IPS-15b (cell line): ENCODE data around the gene DAO.
"Not testable (repeated sequence)": the region's sequence is repeated elsewhere in the genome, so short reads cannot be mapped to it uniquely, and the experiment has no call there.

Experiments
- H3K27me3 ChIP-seq: one replicate; pipeline ENCODE4 v1.6.1; 2013; ENCODE audit warnings: low read length; ENCODE audit not compliant: control insufficient read depth, insufficient read depth
- H3K36me3 ChIP-seq: one replicate; pipeline ENCODE4 v1.6.1; 2013; ENCODE audit warnings: low read length; ENCODE audit not compliant: control insufficient read depth, insufficient read depth
- H3K4me1 ChIP-seq: one replicate; pipeline ENCODE4 v1.6.1; 2013; ENCODE audit warnings: mild to moderate bottlenecking, low read length; ENCODE audit not compliant: control insufficient read depth, insufficient read depth
- H3K4me3 ChIP-seq: one replicate; pipeline ENCODE4 v1.5.1; 2013; ENCODE audit warnings: low read depth, low read length
- H3K9ac ChIP-seq: one replicate; pipeline ENCODE4 v1.6.1; 2013; ENCODE audit warnings: low read depth, mild to moderate bottlenecking, low read length
- H3K9me3 ChIP-seq: one replicate; pipeline ENCODE4 v1.6.1; 2013; ENCODE audit warnings: mild to moderate bottlenecking, low read length; ENCODE audit not compliant: control insufficient read depth, insufficient read depth

The DAO gene

GRCh38 chr12:108859923-108860291 is 20.0 kb upstream of the DAO start:
- Histone ChIP-seq H3K4me1 (peaks cover 16% of the 10 kb centered on the region), H3K27me3 (peaks cover 10% of the 10 kb centered on the region), H3K36me3 (no peaks in the 10 kb centered on the region), H3K9ac (no peak overlapping the region), H3K4me3 (no peak overlapping the region), H3K9me3 (no peaks in the 10 kb centered on the region)

- H3K4me3 ChIP-seq, result no peak overlapping the region
- no peak overlapping the region for H3K9ac ChIP-seq
- peaks cover 10% of the 10 kb centered on the region for H3K27me3 ChIP-seq
- H3K4me1 ChIP-seq, result peaks cover 16% of the 10 kb centered on the region
- no peaks in the 10 kb centered on the region for H3K36me3 ChIP-seq
- no peaks in the 10 kb centered on the region for H3K9me3 ChIP-seq
Measured at GRCh38 chr12:108860443-108860842, 19.4 kb upstream of the DAO start.

DNA sequence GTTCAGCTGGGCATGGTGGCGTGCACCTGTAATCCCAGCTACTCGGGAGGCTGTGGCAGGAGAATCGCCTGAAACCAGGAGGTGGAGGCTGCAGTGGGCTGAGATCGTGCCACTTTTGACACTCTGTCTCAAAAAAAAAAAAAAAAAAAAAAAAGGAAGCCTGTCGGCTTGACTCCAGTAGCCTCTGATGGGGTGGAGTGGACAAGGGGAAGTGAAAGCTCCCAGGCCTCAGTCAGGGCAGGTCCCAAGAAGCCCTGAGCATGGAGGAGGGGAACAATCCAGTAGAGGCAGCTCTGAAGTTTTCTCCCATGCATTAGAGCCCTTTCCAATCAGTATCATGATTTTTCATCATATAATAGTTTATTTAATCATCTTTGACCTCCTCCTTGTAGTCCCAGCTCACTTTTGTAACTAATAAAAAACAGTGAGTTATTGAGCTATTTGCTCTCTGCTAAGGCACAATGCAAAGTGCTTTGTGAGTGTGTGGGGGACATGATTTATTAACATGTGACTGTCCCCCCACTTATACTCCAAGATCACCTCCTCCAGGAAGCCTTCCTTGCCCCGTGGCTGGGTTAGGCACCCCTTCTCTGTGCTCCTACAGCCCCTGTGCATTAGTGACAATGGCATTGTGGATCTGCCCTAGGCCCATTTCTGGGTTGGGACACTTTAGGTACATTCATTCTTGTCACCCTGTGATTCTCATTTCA is 17.9 kb upstream of the DAO start:
- H3K27me3 ChIP-seq, result peaks cover 10% of the 10 kb centered on the region
- no peaks in the 10 kb centered on the region for H3K9me3 ChIP-seq
- peaks cover 13% of the 10 kb centered on the region for H3K4me1 ChIP-seq
- no peak overlapping the region for H3K4me3 ChIP-seq
- no peak overlapping the region for H3K9ac ChIP-seq
- no peaks in the 10 kb centered on the region for H3K36me3 ChIP-seq

DNA sequence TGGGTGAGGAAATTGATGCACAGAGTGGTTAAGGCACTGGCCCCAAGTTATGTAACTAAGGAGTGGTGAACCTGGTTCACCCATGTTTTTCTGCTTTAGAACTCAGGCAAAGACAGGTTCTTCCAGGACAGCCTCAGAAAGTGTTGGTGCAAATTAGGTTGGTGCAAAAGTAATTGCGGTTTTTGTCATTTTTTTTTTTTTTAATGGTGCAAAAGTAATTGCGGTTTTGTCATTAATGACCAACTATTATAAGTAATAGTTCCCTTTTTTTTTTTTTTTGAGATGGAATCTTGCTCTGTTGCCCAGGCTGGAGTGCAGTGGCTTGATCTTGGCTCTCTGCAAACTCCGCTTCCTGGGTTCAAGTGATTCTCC is 17.3 kb upstream of the DAO start:
- H3K9ac ChIP-seq, result no peak overlapping the region
- H3K4me3 ChIP-seq, result no peak overlapping the region
- peaks cover 10% of the 10 kb centered on the region for H3K27me3 ChIP-seq
- H3K36me3 ChIP-seq, result no peaks in the 10 kb centered on the region
- H3K4me1 ChIP-seq, result peaks cover 13% of the 10 kb centered on the region
- H3K9me3 ChIP-seq, result no peaks in the 10 kb centered on the region

DNA sequence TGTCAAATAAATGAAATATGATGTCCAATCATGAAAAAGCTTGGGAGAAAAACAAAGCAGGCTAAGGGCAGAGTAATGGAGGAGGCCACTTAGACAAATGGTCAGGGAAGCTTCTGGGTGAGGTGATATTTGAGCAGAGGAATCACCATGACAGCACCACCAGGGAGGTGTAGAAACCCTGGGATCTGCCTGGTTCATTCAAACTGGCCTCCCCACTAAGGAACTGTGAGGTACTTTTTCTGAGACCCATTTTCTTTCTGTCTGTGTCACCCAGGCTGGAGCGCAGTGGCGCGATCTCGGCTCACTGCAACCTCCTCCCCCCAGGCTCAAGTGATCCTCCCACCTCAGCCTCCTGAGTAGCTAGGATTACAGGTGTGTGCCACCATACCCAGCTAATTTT is 14.7 kb upstream of the DAO start:
- H3K36me3 ChIP-seq, result no peaks in the 10 kb centered on the region
- H3K4me1 ChIP-seq, result peaks cover 5% of the 10 kb centered on the region
- no peaks in the 10 kb centered on the region for H3K27me3 ChIP-seq
- H3K9ac ChIP-seq, result no peak overlapping the region
- H3K9me3 ChIP-seq, result no peaks in the 10 kb centered on the region
- no peak overlapping the region for H3K4me3 ChIP-seq

DNA sequence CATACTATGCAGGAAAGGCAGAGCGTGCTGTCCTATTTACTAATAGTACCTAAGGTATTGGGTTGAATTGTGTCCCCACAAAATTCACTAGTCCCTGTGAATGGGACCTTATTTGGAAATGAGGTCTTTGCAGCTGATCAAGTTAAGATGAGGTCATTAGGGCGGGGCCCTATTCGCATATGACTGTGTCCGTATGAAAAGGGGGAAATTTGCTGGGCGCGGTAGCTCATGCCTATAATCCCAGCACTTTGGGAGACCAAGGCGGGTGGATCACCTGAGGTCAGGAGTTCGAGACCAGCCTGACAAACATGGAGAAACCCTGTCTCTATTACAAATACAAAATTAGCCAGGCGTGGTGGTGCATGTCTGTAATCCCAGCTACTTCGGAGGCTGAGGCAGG is 13.8 kb upstream of the DAO start:
- not testable (repeated sequence) for H3K4me1 ChIP-seq, H3K27me3 ChIP-seq, H3K9ac ChIP-seq, H3K9me3 ChIP-seq, H3K36me3 ChIP-seq, H3K4me3 ChIP-seq

GRCh38 chr12:108868781-108869180 is 11.1 kb upstream of the DAO start:
- Histone ChIP-seq H3K4me3 (no peak overlapping the region), H3K4me1 (peaks cover 2% of the 10 kb centered on the region), H3K36me3 (no peaks in the 10 kb centered on the region), H3K9ac (no peak overlapping the region), H3K9me3 (no peaks in the 10 kb centered on the region), H3K27me3 (no peaks in the 10 kb centered on the region)

DNA sequence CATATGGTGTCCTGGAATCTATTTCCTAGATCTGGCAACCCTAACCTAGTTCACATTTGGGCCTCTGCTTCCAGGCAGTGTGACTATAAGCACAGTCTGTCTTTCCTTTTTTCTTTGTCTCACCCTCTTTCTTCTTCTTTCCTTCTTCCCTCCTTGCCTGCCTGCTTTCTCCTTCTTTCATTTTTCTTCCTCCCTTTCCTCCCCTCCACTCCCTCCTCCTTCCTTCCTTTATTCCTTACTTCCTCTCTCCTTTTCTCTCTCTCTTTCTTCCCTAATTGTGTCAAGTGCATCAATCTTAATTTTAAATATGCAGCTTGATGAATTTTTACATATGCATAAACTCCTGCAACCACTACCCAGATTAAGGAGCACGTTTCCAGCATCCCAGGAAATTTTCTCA is 4.6 kb upstream of the DAO start:
- Histone ChIP-seq H3K9ac (no peak overlapping the region), H3K4me1 (no peaks in the 10 kb centered on the region), H3K36me3 (no peaks in the 10 kb centered on the region), H3K4me3 (no peak overlapping the region), H3K9me3 (no peaks in the 10 kb centered on the region), H3K27me3 (no peaks in the 10 kb centered on the region)

DNA sequence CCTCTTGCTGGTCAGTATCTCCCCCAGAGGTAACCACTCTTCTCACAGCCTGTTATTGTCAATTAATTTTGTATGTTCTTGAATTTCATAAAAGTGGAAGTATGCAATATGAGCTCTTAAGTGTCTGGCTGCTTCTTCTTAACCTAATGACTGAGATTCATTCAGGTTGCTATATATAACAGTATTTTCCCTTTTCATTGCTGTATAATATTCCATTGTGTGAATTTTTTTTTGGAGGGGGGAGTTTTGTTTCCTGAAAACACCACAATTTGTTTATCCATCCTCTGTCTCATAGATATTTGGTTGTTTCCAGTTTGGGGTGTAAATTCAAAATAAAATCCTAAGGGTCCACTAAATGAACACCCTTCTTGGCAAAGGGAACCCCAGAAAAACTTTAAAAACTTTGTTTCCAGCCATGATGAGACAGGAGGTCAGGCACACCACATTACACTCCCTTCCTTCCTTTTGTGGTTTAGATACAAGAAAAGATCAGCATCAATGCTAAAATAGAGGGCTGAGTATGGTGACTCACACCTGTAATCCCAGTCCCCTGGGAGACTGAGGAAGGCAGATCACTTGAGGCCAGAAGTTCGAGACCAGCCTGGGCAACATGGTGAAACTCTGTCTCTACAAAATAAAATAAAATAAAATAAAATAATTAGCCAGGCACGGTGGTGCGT is 4.1 kb upstream of the DAO start:
- Histone ChIP-seq H3K9ac (no peak overlapping the region), H3K4me3 (no peak overlapping the region), H3K9me3 (no peaks in the 10 kb centered on the region), H3K4me1 (no peaks in the 10 kb centered on the region), H3K27me3 (no peaks in the 10 kb centered on the region), H3K36me3 (no peaks in the 10 kb centered on the region)

DNA sequence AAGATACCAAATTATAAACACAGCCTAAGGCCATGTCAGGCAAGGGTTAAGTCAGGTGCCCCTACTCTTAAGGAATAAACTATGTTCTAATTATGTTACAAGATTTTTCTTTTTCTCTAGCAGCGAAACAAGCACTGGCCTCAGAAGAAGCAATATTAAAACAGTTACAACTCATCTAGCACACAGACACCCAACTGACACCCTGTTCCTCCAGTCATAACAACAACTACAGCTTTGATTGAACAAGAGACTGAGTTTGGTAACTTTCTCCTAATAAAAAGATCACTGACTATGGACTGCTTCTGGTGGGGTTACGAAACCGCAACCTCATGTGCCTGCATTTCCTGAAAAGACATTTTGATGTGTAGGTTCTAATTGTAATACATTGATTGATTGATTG is 3.3 kb upstream of the DAO start:
- H3K4me3 ChIP-seq, result no peak overlapping the region

GRCh38 chr12:108881953-108882352 is 2.1 kb downstream of the DAO start:
- no peaks in the 10 kb centered on the region for H3K9me3 ChIP-seq
- H3K9ac ChIP-seq, result no peak overlapping the region
- H3K4me3 ChIP-seq, result no peak overlapping the region
- H3K27me3 ChIP-seq, result no peaks in the 10 kb centered on the region
- H3K36me3 ChIP-seq, result no peaks in the 10 kb centered on the region
- H3K4me1 ChIP-seq, result no peaks in the 10 kb centered on the region

More for the DNA sequence above, 3.3 kb upstream of the DAO start:
- Histone ChIP-seq H3K4me1 (no peaks in the 10 kb centered on the region), H3K9ac (no peak overlapping the region), H3K27me3 (no peaks in the 10 kb centered on the region), H3K36me3 (no peaks in the 10 kb centered on the region), H3K9me3 (no peaks in the 10 kb centered on the region)
